Suppressor macrophage treated with lipopolysaccharide for 4 hours (primary cell): Measurements from ENCODE around the gene ZNF710.

Source experiments
- DNase-seq: peaks from one replicate; pipeline ENCODE4 v3.0.0-alpha.2; 2020

Gene ZNF710

DNA sequence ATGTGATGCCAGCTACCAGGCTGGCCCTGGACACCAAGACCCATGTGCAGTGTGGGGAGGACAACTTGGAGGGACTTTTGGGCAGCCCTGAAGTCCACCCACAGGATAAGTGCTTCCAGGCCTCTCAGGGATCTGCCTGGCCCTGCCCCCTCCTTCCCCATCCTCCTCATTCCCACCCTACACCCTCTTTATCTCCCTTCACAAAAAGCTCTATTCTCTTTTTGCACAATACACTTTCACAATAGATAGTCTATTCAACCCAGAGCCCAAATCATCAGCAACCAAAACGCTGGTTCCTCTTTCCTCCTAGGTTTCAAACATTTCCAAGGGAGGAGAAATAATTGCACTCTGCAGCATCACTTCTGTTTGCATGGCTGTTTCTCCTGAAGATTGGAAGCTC is 7.8 kb upstream of the ZNF710 start:
- DNase-seq, result peak; percentile 66

DNA sequence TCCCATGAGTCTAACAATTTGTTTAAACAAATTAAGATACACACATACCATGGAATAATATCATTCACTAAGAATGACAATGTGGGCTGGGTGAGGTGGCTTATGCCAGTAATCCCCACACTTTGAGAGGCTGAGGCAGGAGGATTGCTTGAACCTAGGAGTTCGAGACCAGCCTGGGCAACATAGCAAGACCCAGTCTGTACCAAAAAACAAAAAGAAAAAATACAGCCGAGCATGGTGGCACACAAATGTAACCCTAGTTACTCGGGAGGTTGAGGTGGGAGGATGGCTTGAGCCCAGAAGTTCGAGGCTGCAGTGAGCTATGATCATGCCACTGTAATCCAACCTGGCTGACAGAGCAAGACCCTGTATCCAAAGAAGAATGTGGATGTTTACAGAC is 4.0 kb upstream of the ZNF710 start:
- no peak for DNase-seq

- DNase-seq, result peak; percentile 58
Observed at GRCh38 chr15:89998141-89998661, 2.9 kb upstream of the ZNF710 start.

- no peak for DNase-seq
Observed at GRCh38 chr15:89998923-89999675, 2.0 kb upstream of the ZNF710 start.

- no peak for DNase-seq
Observed at GRCh38 chr15:89999676-90000185, 1.4 kb upstream of the ZNF710 start.

DNA sequence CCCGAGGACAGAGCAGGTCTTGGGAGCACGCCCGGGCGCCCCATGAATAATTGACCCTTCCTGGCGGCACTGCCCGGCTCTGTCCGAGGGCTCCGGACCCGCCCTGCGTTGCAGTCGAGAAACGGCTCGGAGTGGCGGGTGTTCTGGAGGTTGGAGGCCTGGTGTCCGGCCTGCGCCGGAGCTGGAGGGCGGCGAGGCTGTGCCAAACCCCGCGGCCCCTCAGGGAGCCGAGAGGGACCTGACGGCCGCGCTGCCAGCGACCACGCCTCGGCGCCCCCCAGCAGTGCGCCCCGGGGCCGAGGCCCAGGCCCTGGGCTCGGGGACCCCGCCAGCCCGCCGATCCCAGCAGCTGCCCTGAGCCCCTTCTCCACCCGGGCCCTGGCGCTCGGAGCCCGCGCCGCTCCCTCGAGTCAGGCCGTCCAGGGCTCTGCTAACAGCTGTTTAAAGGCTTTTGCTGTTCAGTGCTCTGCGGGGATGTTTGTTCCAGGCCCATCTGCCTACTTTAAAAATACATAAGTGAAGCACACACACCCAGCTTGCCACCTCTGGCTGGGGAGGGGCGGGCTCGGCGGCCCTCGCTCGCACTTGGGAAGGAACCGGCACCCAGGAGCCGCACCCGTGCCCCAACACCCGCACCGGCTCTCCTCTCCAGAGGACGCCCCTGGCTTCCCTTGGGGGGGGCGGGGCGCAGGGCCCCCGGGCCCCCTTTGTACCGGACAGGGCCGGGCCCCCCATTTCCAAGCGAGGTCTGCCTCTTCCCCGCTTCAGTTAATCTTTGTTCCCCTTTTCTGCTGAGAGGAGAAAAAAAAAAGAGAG is 730 bp upstream of the ZNF710 start:
- DNase-seq, result no peak

GRCh38 chr15:90001683-90002427 is 731 bp downstream of the ZNF710 start:
- peak; percentile 82 for DNase-seq

- DNase-seq, result peak; percentile 58
Observed at GRCh38 chr15:90002428-90002844, 1.3 kb downstream of the ZNF710 start.

- no peak for DNase-seq
Observed at GRCh38 chr15:90003736-90004135, 2.6 kb downstream of the ZNF710 start.

- no peak for DNase-seq
Observed at GRCh38 chr15:90004252-90004651, 3.1 kb downstream of the ZNF710 start.

GRCh38 chr15:90004671-90005070 is 3.5 kb downstream of the ZNF710 start:
- peak; percentile 96 for DNase-seq

DNA sequence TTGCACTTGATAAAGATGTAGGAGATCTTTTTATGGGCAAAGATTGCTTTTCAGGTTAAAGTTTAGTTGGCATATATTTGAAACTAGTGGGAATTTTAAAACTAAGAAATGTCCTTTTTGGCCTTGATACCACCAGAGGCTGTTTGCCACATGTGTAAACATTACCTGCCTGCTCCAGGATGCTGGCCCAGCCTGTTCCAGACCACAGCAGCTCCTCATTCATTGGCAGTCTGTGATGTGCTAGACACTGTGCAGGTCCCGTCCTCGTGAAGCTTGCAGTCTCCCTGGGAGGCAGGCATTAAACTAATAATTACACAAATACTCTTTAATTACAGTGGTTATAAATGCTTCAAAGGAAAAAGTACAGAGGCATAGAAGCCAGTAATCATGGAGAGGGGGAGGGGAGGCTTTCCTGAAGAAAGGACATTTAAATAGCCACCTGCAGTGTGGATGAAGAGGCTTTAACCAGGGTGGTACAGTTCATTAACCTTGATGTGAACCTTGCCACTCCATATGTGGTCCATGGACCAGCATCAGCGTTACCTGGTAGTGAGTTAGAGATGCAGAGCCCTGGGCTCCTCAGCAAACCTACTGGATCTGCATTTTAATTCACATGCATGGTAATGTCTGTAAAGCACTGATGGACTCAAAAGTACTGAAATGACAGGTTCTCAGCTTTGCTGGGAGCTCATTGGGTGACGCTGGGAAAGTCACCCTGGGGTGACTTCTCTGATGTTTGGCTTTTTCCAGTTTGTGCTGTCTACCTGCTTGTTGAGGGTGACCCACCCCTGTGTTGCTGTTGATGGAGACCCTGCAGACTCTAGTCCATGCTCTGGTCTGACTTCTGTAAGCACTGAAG is 5.3 kb downstream of the ZNF710 start:
- no peak for DNase-seq

DNA sequence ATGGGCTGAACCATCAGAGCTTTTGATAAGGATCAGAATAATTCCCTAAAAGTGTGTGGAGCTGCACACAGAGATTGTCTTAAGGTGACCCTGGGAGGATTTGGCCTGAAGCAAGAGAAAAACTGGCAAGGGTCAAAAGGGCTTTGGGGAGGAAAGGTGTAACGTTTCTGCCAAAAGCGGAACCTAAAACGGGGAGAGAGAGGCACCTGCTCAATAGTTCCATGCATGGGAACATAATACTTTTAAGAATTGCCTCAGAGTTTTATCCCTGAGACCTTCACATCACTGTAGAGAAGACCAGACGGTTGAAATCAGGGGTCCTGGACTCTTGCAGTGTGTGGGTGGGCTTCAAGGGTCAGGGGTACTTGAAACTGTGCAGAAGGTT is 5.9 kb downstream of the ZNF710 start:
- no peak for DNase-seq

GRCh38 chr15:90008607-90009006 is 7.5 kb downstream of the ZNF710 start:
- no peak for DNase-seq

- no peak for DNase-seq
Observed at GRCh38 chr15:90009301-90010022, 8.3 kb downstream of the ZNF710 start.

- DNase-seq, result no peak
Observed at GRCh38 chr15:90011705-90012104, 10.6 kb downstream of the ZNF710 start.

DNA sequence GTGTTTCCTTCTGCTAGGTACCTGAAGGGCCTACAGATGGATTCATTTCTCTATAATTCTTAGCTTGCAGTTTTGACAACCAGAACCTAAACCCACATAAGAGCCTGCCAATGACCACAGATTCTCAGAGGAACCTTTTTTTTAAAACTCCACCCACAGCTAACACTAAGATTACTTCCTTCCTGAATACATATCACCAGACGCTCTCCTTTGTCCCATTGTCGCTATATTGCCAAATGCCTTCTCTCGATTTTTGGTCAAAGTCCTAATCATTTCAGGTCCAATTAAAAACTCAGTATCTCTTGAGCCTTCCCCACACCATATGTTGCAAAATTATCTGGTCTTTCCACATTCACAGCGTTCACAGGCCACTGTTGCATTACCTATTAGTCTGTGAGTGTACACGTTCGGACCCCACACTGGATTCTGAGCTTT is 12.4 kb downstream of the ZNF710 start:
- peak; percentile 63 for DNase-seq

DNA sequence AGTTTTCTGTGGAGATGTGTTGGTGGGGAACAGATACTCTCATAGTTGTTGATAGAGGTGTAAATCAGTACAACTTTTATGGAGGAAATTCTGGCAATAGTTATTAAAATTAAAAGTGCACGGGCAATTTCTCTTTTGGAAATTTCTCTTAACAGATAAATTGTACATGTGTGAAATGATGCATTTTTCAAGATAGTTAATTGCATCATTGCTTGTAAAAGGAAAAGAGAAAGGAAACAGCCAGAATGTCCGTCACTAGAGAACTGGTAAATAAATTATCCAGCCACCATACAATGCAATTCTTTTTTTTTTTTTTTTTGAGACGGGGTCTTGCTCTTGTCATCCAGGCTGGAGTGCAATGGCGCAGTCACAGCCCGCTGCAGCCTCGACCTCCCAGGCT is 14.2 kb downstream of the ZNF710 start:
- DNase-seq, result no peak

GRCh38 chr15:90015749-90016148 is 14.6 kb downstream of the ZNF710 start:
- DNase-seq, result no peak

GRCh38 chr15:90016721-90017120 is 15.6 kb downstream of the ZNF710 start:
- no peak for DNase-seq

DNA sequence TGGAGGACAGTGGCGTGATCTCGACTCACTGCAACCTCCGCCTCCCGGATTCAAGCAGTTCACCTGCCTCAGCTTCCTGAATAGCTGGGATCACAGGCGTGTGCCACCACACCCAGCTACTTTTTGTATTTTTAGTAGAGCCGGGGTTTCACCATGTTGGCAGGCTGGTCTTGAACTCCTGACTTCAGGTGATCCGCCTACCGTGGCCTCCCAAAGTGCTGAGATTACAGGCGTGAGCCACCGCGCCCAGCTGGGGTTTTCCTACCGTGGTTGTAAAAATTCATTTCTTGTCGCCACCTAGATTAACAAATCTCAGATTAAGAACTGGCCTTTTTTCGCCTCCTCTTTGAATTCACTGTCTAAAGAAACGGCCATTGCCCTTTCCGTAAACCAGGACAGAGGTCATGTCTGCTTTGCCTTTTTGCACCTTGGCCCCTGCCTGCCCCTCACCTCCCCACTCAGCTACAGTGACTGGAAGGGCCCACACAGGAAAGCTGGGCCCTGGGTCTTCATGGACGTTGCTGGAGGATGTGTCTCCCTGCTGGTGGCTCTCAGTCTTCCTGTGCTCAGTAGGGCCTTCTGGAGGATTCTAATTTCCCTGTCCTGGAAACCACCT is 17.2 kb downstream of the ZNF710 start:
- DNase-seq, result no peak
